Endothelial cell (in vitro differentiated cells): ENCODE measurements around the gene GUCA2B. TPM values are rescaled to one million over a fixed set of nuclear protein-coding genes. Genes with fewer than 3 reads are reported as not detected.

ENCODE experiments used
- DNase-seq: peaks from one replicate; pipeline ENCODE4 v3.0.0; 2021; ENCODE audit warnings: low spot score
- H3K27ac Mint-ChIP-seq: one replicate; pipeline ENCODE4 v1.8.0; 2021; ENCODE audit warnings: mixed read lengths, inconsistent platforms; ENCODE audit not compliant: unreplicated experiment
- H3K27me3 Mint-ChIP-seq: one replicate; pipeline ENCODE4 v1.8.0; 2021; ENCODE audit warnings: mild to moderate bottlenecking, moderate library complexity, mixed read lengths, inconsistent platforms; ENCODE audit not compliant: unreplicated experiment
- H3K36me3 Mint-ChIP-seq: one replicate; pipeline ENCODE4 v1.8.0; 2021; ENCODE audit warnings: mild to moderate bottlenecking, low read depth, mixed read lengths, inconsistent platforms; ENCODE audit not compliant: unreplicated experiment
- H3K4me1 Mint-ChIP-seq: one replicate; pipeline ENCODE4 v1.8.0; 2021; ENCODE audit warnings: mild to moderate bottlenecking, mixed read lengths, inconsistent platforms; ENCODE audit not compliant: unreplicated experiment
- H3K4me3 Mint-ChIP-seq: one replicate; pipeline ENCODE4 v1.8.0; 2021; ENCODE audit warnings: mild to moderate bottlenecking, mixed read lengths, inconsistent platforms; ENCODE audit not compliant: unreplicated experiment
- H3K9me3 Mint-ChIP-seq: one replicate; pipeline ENCODE4 v1.8.0; 2021; ENCODE audit warnings: mixed read lengths, inconsistent platforms; ENCODE audit not compliant: unreplicated experiment
- total RNA-seq: library from RNA; stranded (reverse); fragmentation: NEBNext Ultra II Directional; extraction: Animal tissue kit (Norgen Biotek cat#: 25700); gene quantifications from one replicate; pipeline ENCODE4 v1.2.1, GENCODE V29; 2021; ENCODE audit not compliant: unreplicated experiment
- TF ChIP-seq, protein P1 (sequence below): fragments of 200-600 bp; sonication (generic); IDR thresholded peaks from one replicate; pipeline ENCODE4 v1.5.0; 2021; ENCODE audit warnings: antibody characterized with exemption; ENCODE audit not compliant: unreplicated experiment

The GUCA2B gene
- total RNA-seq, 1 donor from 2014 or later: not detected

DNA sequence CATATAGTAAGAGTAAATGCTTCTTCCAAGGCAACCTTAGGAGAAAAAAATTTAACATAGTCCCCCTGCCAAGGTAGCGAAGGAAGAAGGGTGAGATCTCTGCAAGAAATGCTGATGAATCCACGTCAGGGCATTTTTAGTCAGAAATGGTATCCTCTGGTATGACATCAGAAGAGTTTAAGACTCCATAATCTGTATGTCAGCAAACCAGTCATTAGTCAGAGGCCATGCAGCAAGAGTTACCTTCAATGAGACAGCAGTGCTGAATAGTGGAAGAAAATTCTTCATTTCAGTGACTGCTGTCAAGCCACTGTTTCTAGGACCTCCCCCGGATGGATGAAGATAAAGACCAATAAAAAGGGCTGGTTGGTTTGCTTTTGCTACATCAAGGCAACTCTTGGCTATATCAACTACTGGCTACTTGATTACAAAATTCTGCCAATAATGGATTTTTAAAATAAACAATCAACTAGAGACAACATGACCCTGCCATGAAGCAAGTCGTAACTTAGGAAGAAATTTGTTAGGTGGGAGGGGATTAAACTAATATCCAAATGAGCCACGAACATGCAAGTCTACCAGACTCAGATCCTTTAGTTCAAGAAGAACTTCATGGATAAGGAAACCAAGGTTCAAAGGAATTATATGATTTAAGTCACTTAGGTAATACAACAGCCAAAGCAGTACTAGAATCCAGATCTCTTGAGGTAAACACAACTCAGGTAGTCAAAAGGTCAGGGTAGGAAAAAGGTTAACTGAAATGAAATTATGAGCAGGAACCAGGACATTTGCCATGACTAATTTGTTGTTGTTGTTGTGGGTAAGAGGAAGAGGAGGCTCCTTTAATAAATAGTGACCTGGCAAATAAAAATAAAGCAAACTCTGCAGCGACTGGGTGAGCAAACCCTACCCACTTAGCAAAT is 37.0 kb downstream of the GUCA2B start:
- TF ChIP-seq, protein P1, sequence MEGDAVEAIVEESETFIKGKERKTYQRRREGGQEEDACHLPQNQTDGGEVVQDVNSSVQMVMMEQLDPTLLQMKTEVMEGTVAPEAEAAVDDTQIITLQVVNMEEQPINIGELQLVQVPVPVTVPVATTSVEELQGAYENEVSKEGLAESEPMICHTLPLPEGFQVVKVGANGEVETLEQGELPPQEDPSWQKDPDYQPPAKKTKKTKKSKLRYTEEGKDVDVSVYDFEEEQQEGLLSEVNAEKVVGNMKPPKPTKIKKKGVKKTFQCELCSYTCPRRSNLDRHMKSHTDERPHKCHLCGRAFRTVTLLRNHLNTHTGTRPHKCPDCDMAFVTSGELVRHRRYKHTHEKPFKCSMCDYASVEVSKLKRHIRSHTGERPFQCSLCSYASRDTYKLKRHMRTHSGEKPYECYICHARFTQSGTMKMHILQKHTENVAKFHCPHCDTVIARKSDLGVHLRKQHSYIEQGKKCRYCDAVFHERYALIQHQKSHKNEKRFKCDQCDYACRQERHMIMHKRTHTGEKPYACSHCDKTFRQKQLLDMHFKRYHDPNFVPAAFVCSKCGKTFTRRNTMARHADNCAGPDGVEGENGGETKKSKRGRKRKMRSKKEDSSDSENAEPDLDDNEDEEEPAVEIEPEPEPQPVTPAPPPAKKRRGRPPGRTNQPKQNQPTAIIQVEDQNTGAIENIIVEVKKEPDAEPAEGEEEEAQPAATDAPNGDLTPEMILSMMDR: no peak
- Mint-ChIP-seq H3K4me1 (peaks cover 40% of the 10 kb centered on the region), H3K9me3 (no peaks in the 10 kb centered on the region), H3K27ac (no peak overlapping the region), H3K27me3 (peaks cover 3% of the 10 kb centered on the region), H3K36me3 (peaks cover 25% of the 10 kb centered on the region), H3K4me3 (no peak overlapping the region)
- DNase-seq: no peak

DNA sequence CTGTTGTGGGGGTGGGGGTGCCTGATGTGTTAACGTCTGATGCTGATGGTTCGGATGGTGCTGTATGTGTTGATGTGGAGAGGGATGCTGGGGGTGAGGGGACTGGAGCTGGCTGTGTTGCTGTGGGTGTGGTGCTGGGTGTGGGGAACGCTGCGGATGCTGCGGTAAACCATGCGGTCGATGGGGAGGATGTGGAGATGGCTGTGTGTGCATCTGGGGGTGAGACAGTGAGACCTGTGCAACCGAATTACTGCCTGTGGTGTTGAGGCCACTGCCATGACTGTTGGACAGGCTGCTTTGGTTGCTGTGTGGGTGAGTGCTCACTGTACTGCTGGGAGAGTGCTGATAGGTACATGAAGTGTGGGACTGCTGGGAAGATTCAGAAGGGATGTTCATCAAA is 38.1 kb downstream of the GUCA2B start:
- Mint-ChIP-seq H3K36me3 (peaks cover 17% of the 10 kb centered on the region), H3K27me3 (peaks cover under 1% of the 10 kb centered on the region), H3K9me3 (no peaks in the 10 kb centered on the region), H3K4me1 (peaks cover 29% of the 10 kb centered on the region), H3K27ac (peak overlapping the region; percentile 27), H3K4me3 (peak overlapping the region; percentile 61)
- TF ChIP-seq, protein P1: no peak
- no peak for DNase-seq

- H3K4me3 Mint-ChIP-seq: no peak overlapping the region
- peaks cover 27% of the 10 kb centered on the region for H3K4me1 Mint-ChIP-seq
- peaks cover 3% of the 10 kb centered on the region for H3K27me3 Mint-ChIP-seq
- no peak for DNase-seq
- no peaks in the 10 kb centered on the region for H3K9me3 Mint-ChIP-seq
- no peak overlapping the region for H3K27ac Mint-ChIP-seq
- TF ChIP-seq, protein P1: no peak
- H3K36me3 Mint-ChIP-seq: peaks cover 22% of the 10 kb centered on the region
Measured at GRCh38 chr1:42192106-42192505, 38.9 kb downstream of the GUCA2B start.

- Mint-ChIP-seq H3K9me3 (no peaks in the 10 kb centered on the region), H3K36me3 (peaks cover 23% of the 10 kb centered on the region), H3K4me3 (no peak overlapping the region), H3K4me1 (peaks cover 16% of the 10 kb centered on the region), H3K27me3 (peaks cover 3% of the 10 kb centered on the region), H3K27ac (no peak overlapping the region)
- TF ChIP-seq, protein P1: no peak
- DNase-seq: no peak
Measured at GRCh38 chr1:42195841-42196240, 42.6 kb downstream of the GUCA2B start.

DNA sequence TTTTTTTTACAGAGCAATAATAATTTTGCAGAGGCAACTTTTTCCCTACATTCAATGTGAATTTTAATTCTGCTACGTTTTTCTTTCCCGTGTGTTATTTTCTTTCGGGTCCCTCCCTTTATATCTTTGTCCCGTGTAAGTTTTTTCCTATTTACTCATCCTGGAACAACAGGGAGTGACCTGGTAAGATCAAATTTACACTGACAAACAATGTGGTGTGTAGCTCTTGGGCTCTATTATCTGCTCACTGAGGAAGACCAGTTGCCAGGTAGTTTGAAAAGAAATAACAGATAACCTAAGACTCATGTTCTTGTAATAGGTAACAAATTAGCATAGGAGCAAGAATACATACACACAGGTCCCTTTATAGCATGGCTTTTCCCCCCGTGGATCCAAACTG is 45.0 kb downstream of the GUCA2B start:
- no peaks in the 10 kb centered on the region for H3K4me1 Mint-ChIP-seq
- no peaks in the 10 kb centered on the region for H3K9me3 Mint-ChIP-seq
- H3K27ac Mint-ChIP-seq: no peak overlapping the region
- H3K4me3 Mint-ChIP-seq: peak overlapping the region; percentile 13
- peaks cover 20% of the 10 kb centered on the region for H3K36me3 Mint-ChIP-seq
- TF ChIP-seq, protein P1: no peak
- peaks cover 3% of the 10 kb centered on the region for H3K27me3 Mint-ChIP-seq
- no peak for DNase-seq
